B cell (primary cell): ENCODE results near the gene PACRG. TPM values are rescaled to one million over a fixed set of nuclear protein-coding genes. Genes with fewer than 3 reads are reported as not detected.

Experiments used
- ATAC-seq: fragments of 200-7000 bp; cut with Tn5 transposase; one replicate; pipeline ENCODE4 v1.10.0; 2021; ENCODE audit warnings: low read depth, mild to moderate bottlenecking, moderate number of reproducible peaks, moderate library complexity
- CTCF ChIA-PET: fragments of 350-600 bp; sonication (Branson Sonifier 250); formaldehyde crosslinking; loops from one replicate; lab custom pipeline; 2021; ENCODE audit warnings: antibody characterized with exemption, inconsistent platforms; lab: Charles Lee
- POLR2A ChIA-PET: fragments of 350-600 bp; sonication (Branson Sonifier 250); formaldehyde crosslinking; loops from one replicate; lab custom pipeline; 2021; ENCODE audit warnings: antibody characterized with exemption; lab: Charles Lee
- DNase-seq: peaks from one replicate; pipeline ENCODE4 v3.0.0; 2013
- H2AFZ ChIP-seq: 2 replicates; pipeline ENCODE4 v1.6.1; 2012; ENCODE audit warnings: mild to moderate bottlenecking, low read depth, low read length; ENCODE audit not compliant: insufficient read depth, poor library complexity, severe bottlenecking
- H3K27ac ChIP-seq, 2 donors: 1 replicate in 1 of 2; 2 replicates in 1 of 2; pipeline ENCODE4 v1.5.1; 2012 to 2013; ENCODE audit warnings: low read length in 2 of 2, mild to moderate bottlenecking in 2 of 2, moderate library complexity in 1 of 2
- H3K27me3 ChIP-seq, 4 experiments: fragments of 200-600 bp in 1 of 4; sonication (generic) in 1 of 4; replicated peaks in 1 of 4; 1 replicate in 2 of 4; 2 replicates in 2 of 4; pipeline versions ENCODE4 v1.6.1 to v1.7.0; 2013 to 2016; ENCODE audit warnings: low read length in 3 of 4, mild to moderate bottlenecking in 2 of 4, mixed read lengths in 1 of 4, moderate library complexity in 1 of 4; ENCODE audit not compliant: insufficient read depth in 4 of 4, control insufficient read depth in 3 of 4; ENCODE audit errors: control extremely low read depth in 1 of 4
- H3K36me3 ChIP-seq, 2 experiments: replicated peaks in 1 of 2; 1 replicate in 1 of 2; 2 replicates in 1 of 2; pipeline versions ENCODE4 v1.6.1 to v1.7.1; 2013; ENCODE audit warnings: low read length in 1 of 2; ENCODE audit not compliant: insufficient read depth in 2 of 2, control insufficient read depth in 1 of 2; ENCODE audit errors: control extremely low read depth in 1 of 2, extremely low read depth in 1 of 2
- H3K4me1 ChIP-seq, 2 donors: fragments of 200-600 bp in 1 of 2; sonication (generic) in 1 of 2; 1 replicate in 1 of 2; 2 replicates in 1 of 2; pipeline versions ENCODE4 v1.5.1 to v1.6.1; 2013 to 2017; ENCODE audit warnings: low read length in 2 of 2; ENCODE audit not compliant: control insufficient read depth in 2 of 2, insufficient read depth in 2 of 2
- H3K4me2 ChIP-seq: replicated peaks from 2 replicates; pipeline ENCODE3; 2012; ENCODE audit warnings: mild to moderate bottlenecking, low read depth, low read length; ENCODE audit not compliant: poor library complexity, severe bottlenecking
- H3K4me3 ChIP-seq, 5 experiments: fragments of 200-600 bp in 1 of 5; sonication (generic) in 1 of 5; 1 replicate in 3 of 5; 2 replicates in 2 of 5; pipeline versions ENCODE4 v1.5.1 to v1.7.0; 2011 to 2016; ENCODE audit warnings: low read length in 4 of 5, mild to moderate bottlenecking in 4 of 5, low read depth in 2 of 5, control low read depth in 1 of 5, moderate library complexity in 1 of 5; ENCODE audit not compliant: insufficient read depth in 1 of 5; ENCODE audit errors: control extremely low read depth in 1 of 5, extremely low read depth in 1 of 5
- H3K79me2 ChIP-seq: fragments of 200-600 bp; sonication (generic); one replicate; pipeline ENCODE4 v1.6.0; 2016; ENCODE audit warnings: low read length; ENCODE audit not compliant: control insufficient read depth, insufficient read depth
- H3K9ac ChIP-seq: fragments of 200-600 bp; sonication (generic); 2 replicates; pipeline ENCODE4 v1.6.1; 2017; ENCODE audit warnings: mild to moderate bottlenecking, low read length, moderate library complexity
- H3K9me3 ChIP-seq, 3 donors: one replicate each; pipeline versions ENCODE4 v1.6.1 to v1.7.1; 2013; ENCODE audit warnings: low read length in 2 of 3; ENCODE audit not compliant: control insufficient read depth in 2 of 3, insufficient read depth in 1 of 3; ENCODE audit errors: control extremely low read depth in 1 of 3
- H4K20me1 ChIP-seq: 2 replicates; pipeline ENCODE4 v1.6.0; 2012; ENCODE audit warnings: mild to moderate bottlenecking, low read length; ENCODE audit not compliant: insufficient read depth, control insufficient read depth, poor library complexity, severe bottlenecking
- H3K27ac Mint-ChIP-seq: one replicate; pipeline ENCODE4 v1.8.0; 2021; ENCODE audit warnings: mixed read lengths
- H3K27me3 Mint-ChIP-seq: one replicate; pipeline ENCODE4 v1.8.0; 2021; ENCODE audit warnings: mixed read lengths
- H3K4me1 Mint-ChIP-seq: one replicate; pipeline ENCODE4 v1.8.0; 2021; ENCODE audit warnings: mixed read lengths
- H3K4me3 Mint-ChIP-seq: one replicate; pipeline ENCODE4 v1.8.0; 2021; ENCODE audit warnings: mixed read lengths
- H3K9me3 Mint-ChIP-seq: one replicate; pipeline ENCODE4 v1.8.0; 2022; ENCODE audit warnings: mixed read lengths; ENCODE audit not compliant: insufficient read depth
- CTCF ChIP-seq: fragments of 200-600 bp; IDR thresholded peaks from one replicate; pipeline ENCODE4 v1.8.0; 2022; ENCODE audit warnings: antibody characterized with exemption, mild to moderate bottlenecking
- EZH2 ChIP-seq: IDR thresholded peaks from 2 replicates; pipeline ENCODE4 v1.6.1; 2012; ENCODE audit warnings: borderline replicate concordance, low read depth, mild to moderate bottlenecking, moderate library complexity, low read length; ENCODE audit not compliant: insufficient read depth, poor library complexity, severe bottlenecking
- WGBS: methylation state at CpG from one replicate; pipeline ENCODE4 v1.1.5; 2013; ENCODE audit warnings: missing lambda C conversion rate; ENCODE audit not compliant: insufficient coverage; 5-methylcytosine and 5-hydroxymethylcytosine counted together
- intact Hi-C: fragments of 100-400 bp; cut with micrococcal nuclease; formaldehyde crosslinking; loops from one replicate; pipeline ENCODE4 v1.10.0; 2022
- polyA plus RNA-seq: library from polyadenylated mRNA; depleted of rRNA; stranded (reverse); fragments of >200 nt; gene quantifications from 2 replicates; pipeline ENCODE4 v1.2.3, GENCODE V29; 2012
- total RNA-seq, 2 donors: library from RNA; stranded (reverse); fragments of 120-200 nt in 1 of 2; gene quantifications; 1 replicate in 1 of 2; 2 replicates in 1 of 2; pipeline versions ENCODE4 v1.2.3 to v1.2.4, GENCODE V29; 2013 to 2022

PACRG gene
- total and polyA plus RNA-seq, 2 donors (not counting 1 experiment from before 2014, with no cell fraction given), result not detected

DNA sequence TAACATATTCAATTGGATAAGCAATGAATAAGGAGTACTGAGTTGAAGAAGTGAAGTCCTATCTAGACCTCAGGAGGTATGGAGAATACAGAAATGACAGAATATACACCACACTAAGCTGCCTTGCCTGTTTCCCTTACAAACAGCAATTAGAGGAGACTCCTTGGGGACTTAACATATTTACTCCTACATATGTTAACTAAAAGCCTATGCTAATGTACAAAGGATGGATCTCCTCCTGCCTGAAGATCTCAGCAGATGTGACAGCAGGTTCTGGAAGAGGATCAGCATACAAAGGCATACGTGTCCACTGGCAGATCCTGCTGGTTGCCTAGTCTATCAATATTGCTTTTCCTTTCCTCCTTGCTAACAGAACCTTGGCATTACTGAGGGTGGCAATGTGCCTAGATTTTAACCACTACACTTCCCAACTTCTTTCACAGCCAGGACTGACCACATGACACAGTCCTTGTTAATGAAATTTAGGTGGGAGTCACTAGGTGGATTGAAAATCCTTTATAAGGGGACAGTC is 29.8 kb upstream of the PACRG start:
- no peaks in the 10 kb centered on the region for H3K9me3 Mint-ChIP-seq
- H4K20me1 ChIP-seq, result no peaks in the 10 kb centered on the region
- CTCF ChIA-PET, result no interaction called here
- no peak overlapping the region for H3K4me3 ChIP-seq
- no peaks in the 10 kb centered on the region for H3K27me3 ChIP-seq
- H3K79me2 ChIP-seq, result no peaks in the 10 kb centered on the region
- no peaks in the 10 kb centered on the region for H3K36me3 ChIP-seq
- H3K27ac ChIP-seq, result no peak overlapping the region
- H3K4me1 Mint-ChIP-seq, result no peaks in the 10 kb centered on the region
- intact Hi-C loops, result no loop called here
- no peak for TF ChIP-seq CTCF
- no peak for TF ChIP-seq EZH2
- no peak overlapping the region for H3K9ac ChIP-seq
- WGBS, result 100% methylated on average over 1 of the region's 1 CpG
- H3K4me3 Mint-ChIP-seq, result no peak overlapping the region
- ATAC-seq (no peak), DNase-seq (no peak)
- H2AFZ ChIP-seq, result no peak overlapping the region
- H3K4me2 ChIP-seq, result no peak overlapping the region
- H3K27me3 Mint-ChIP-seq, result no peaks in the 10 kb centered on the region
- no peaks in the 10 kb centered on the region for H3K4me1 ChIP-seq
- no peaks in the 10 kb centered on the region for H3K9me3 ChIP-seq
- POLR2A ChIA-PET, result no interaction called here
- no peak overlapping the region for H3K27ac Mint-ChIP-seq

- Histone ChIP-seq H3K27ac (no peak overlapping the region), H3K79me2 (no peaks in the 10 kb centered on the region), H3K4me3 (no peak overlapping the region), H3K27me3 (no peaks in the 10 kb centered on the region), H3K36me3 (no peaks in the 10 kb centered on the region), H3K9ac (no peak overlapping the region), H3K4me2 (no peak overlapping the region), H3K4me1 (no peaks in the 10 kb centered on the region), H3K9me3 (no peaks in the 10 kb centered on the region), H4K20me1 (no peaks in the 10 kb centered on the region), H2AFZ (no peak overlapping the region)
- POLR2A ChIA-PET, result no interaction called here
- TF ChIP-seq EZH2, result no peak
- no peak for TF ChIP-seq CTCF
- DNase-seq (no peak), ATAC-seq (no peak)
- intact Hi-C loops, result no loop called here
- no peak overlapping the region for H3K27ac Mint-ChIP-seq
- CTCF ChIA-PET, result no interaction called here
- H3K27me3 Mint-ChIP-seq, result no peaks in the 10 kb centered on the region
- H3K4me1 Mint-ChIP-seq, result no peaks in the 10 kb centered on the region
- H3K9me3 Mint-ChIP-seq, result no peaks in the 10 kb centered on the region
- H3K4me3 Mint-ChIP-seq, result no peak overlapping the region
Measured at GRCh38 chr6:162698440-162698839, 29.3 kb upstream of the PACRG start.
